AG09319 (cell line): ENCODE results near the gene CBFA2T2.

Experiments
- DNase-seq: peaks from one replicate; pipeline ENCODE4 v3.0.0-alpha.2; 2010; ENCODE audit warnings: low read depth; ENCODE audit errors: extremely low read depth
- CTCF ChIP-seq: IDR thresholded peaks from 2 replicates; pipeline ENCODE4 v1.5.1; 2011; ENCODE audit warnings: low read depth, mild to moderate bottlenecking, inconsistent platforms, low read length, moderate library complexity

The CBFA2T2 gene

GRCh38 chr20:33663161-33664084 is 173.5 kb downstream of the CBFA2T2 start:
- no peak for TF ChIP-seq CTCF
- DNase-seq: no peak

GRCh38 chr20:33664085-33664761 is 174.3 kb downstream of the CBFA2T2 start:
- no peak for TF ChIP-seq CTCF

GRCh38 chr20:33664762-33665144 is 174.9 kb downstream of the CBFA2T2 start:
- no peak for DNase-seq
- no peak for TF ChIP-seq CTCF

More at GRCh38 chr20:33664085-33664761, 174.3 kb downstream of the CBFA2T2 start:
- no peak for DNase-seq

- DNase-seq: peak; percentile 96
- TF ChIP-seq CTCF: peak; percentile 54
Measured at GRCh38 chr20:33666293-33667244, 176.7 kb downstream of the CBFA2T2 start, which contains the start of gene ACTL10. TSS of gene ACTL10 (plus strand) at chr20:33666943. CDS start at chr20:33667498, 555 bp downstream.

GRCh38 chr20:33667245-33667675 is 177.4 kb downstream of the CBFA2T2 start:
- DNase-seq: no peak
- no peak for TF ChIP-seq CTCF

- no peak for DNase-seq
- TF ChIP-seq CTCF: peak; percentile 90
Measured at GRCh38 chr20:33667676-33668465, 178.0 kb downstream of the CBFA2T2 start.
